Prostate gland (tissue), 2 donors: ENCODE results near the gene IBA57. TPM values are rescaled to one million over a fixed set of nuclear protein-coding genes. Genes with fewer than 3 reads are reported as not detected.
A peak's percentile ranks its signal among the peaks of the same experiment; 100 is the strongest.

Experiments
- DNase-seq: peaks from one replicate; pipeline ENCODE4 v3.0.0-alpha.2; 2019; ENCODE audit warnings: low spot score
- H3K27ac ChIP-seq, 2 donors: fragments of 200-600 bp; sonication (generic); 2 replicates each; pipeline ENCODE4 v1.5.1; 2017 to 2019
- H3K27me3 ChIP-seq: fragments of 200-600 bp; sonication (generic); replicated peaks from 2 replicates; pipeline ENCODE4 v1.5.1; 2019; ENCODE audit not compliant: insufficient read depth
- H3K36me3 ChIP-seq, 2 donors: fragments of 200-600 bp; sonication (generic); 1 replicate in 1 of 2; 2 replicates in 1 of 2; pipeline versions ENCODE4 v1.5.1 to v1.8.1; 2017 to 2019
- H3K4me1 ChIP-seq: fragments of 200-600 bp; sonication (generic); replicated peaks from 2 replicates; pipeline ENCODE4 v1.5.1; 2019
- H3K4me3 ChIP-seq, 2 donors: fragments of 200-600 bp; sonication (generic); 2 replicates each; pipeline ENCODE4 v1.5.1; 2017 to 2019
- H3K9me3 ChIP-seq: fragments of 200-600 bp; sonication (generic); 2 replicates; pipeline ENCODE4 v1.5.1; 2017
- POLR2A ChIP-seq: fragments of 450-650 bp; IDR thresholded peaks from one replicate; pipeline ENCODE4 v1.6.1; 2016; ENCODE audit warnings: antibody characterized with exemption, mild to moderate bottlenecking
- POLR2AphosphoS5 ChIP-seq: sonication (generic); formaldehyde crosslinking; IDR thresholded peaks from one replicate; pipeline ENCODE4 v1.6.1; 2017; ENCODE audit warnings: antibody characterized with exemption
- WGBS: methylation state at CpG from one replicate; pipeline ENCODE4 v1.1.5; 2018; 5-methylcytosine and 5-hydroxymethylcytosine counted together
- intact Hi-C: fragments of 100-400 bp; cut with DNase I; formaldehyde crosslinking; loops from one replicate; pipeline ENCODE4 v1.14.2; 2022
- total RNA-seq, 2 donors: library from RNA; depleted of rRNA; stranded (reverse); fragments of >200 nt; gene quantifications; one replicate each; pipeline ENCODE4 v1.1.0, GENCODE V29; 2016
- TF ChIP-seq, protein P1 (sequence below), 4 experiments: fragments of 200-600 bp in 2 of 4; fragments of 450-650 bp in 2 of 4; sonication (generic) in 2 of 4; IDR thresholded peaks; 1 replicate in 3 of 4; 2 replicates in 1 of 4; pipeline ENCODE4 v1.5.1; 2016 to 2019; ENCODE audit warnings: antibody characterized with exemption in 4 of 4, mild to moderate bottlenecking in 2 of 4, moderate library complexity in 2 of 4

The IBA57 gene
- total RNA-seq, 2 donors from 2014 or later: 5.6 to 17.4 TPM

DNA sequence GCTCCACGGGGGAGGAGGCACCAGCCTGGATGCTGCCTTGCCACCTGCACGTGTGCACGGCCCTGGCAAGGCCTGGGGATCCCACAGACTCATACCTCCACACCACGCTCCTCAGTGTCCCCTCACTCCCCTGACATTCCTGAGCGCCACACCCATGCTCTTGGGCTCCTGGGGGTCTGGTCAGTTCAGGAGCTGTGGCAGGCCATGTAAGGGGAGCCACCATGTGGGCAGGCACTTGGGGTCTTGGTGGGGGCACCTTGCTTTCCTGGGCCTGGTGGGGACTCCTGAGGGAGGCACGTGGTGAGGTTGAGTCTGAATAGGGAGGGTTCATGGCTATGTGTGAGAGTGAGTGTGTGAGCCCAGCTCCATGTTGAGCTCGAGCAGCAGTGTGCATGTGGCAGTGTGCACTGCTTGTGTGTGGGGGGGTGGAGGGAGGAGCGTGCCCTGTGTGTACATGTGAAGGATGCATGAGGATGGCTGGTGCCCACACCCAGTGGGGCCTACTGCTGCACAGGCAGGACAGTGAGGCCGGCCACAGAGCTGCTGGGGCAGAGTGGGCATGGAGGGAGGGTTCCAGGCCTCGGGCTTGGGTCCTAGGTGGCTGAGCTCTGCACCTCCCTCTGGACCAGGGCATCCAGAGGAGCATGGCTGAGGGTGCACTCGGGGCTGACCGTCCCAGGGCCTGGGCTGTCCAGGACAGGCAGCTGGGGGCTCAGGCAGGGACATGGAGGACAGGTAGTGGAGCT is 14.3 kb upstream of the IBA57 start:
- Histone ChIP-seq H3K4me3 (no peak overlapping the region), H3K27ac (peak overlapping the region; percentile 78 to 79), H3K36me3 (no peaks in the 10 kb centered on the region), H3K4me1 (no peaks in the 10 kb centered on the region), H3K9me3 (no peaks in the 10 kb centered on the region), H3K27me3 (no peaks in the 10 kb centered on the region)
- TF ChIP-seq POLR2A (no peak), POLR2AphosphoS5 (no peak)
- TF ChIP-seq, protein P1, sequence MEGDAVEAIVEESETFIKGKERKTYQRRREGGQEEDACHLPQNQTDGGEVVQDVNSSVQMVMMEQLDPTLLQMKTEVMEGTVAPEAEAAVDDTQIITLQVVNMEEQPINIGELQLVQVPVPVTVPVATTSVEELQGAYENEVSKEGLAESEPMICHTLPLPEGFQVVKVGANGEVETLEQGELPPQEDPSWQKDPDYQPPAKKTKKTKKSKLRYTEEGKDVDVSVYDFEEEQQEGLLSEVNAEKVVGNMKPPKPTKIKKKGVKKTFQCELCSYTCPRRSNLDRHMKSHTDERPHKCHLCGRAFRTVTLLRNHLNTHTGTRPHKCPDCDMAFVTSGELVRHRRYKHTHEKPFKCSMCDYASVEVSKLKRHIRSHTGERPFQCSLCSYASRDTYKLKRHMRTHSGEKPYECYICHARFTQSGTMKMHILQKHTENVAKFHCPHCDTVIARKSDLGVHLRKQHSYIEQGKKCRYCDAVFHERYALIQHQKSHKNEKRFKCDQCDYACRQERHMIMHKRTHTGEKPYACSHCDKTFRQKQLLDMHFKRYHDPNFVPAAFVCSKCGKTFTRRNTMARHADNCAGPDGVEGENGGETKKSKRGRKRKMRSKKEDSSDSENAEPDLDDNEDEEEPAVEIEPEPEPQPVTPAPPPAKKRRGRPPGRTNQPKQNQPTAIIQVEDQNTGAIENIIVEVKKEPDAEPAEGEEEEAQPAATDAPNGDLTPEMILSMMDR (IDR thresholded peaks at IDR 0.05): no peak
- intact Hi-C loops: no loop called here
- 65% methylated on average over 10 of the region's 12 CpGs for WGBS
- DNase-seq: no peak

DNA sequence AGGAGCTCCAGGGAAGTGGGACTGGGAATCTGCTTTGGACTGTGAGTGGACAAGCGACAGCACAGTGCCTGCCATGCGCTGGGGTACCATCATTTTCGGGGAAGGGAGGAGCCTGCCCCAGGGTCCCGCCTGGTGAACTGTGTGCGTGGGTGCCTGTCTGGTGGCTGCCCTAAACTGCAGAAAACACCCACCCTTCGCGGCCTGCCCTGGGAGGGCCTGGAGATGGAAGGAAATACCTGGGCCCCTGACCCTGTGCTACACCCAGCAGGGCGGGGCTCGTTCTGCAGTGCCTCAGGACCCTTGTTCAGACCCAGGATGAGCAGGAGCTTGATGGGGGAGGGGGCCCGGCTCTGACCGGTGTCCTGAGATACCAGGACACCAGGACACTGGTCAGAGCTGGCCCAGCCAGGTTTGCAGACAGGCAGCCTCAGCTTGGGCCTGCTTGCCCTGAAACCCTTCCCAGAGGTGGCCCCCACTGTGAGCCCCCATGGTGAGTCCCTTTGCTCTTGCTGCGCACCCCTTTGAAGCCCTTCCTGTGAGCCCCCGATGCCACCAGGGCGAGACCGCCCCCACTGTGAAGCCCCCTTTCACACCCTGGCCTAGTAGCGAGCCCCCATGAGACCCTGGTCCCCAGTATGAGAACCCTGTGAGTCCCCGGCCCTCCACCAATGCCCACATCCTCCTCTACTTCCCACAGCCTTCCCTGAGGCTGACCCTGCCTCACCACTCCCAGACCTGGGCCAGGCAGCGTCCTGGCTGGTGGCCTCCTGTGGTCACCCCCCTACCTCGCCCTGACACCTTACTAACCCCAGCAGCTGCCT is 13.3 kb upstream of the IBA57 start:
- H3K27me3 ChIP-seq: no peaks in the 10 kb centered on the region
- H3K36me3 ChIP-seq: no peaks in the 10 kb centered on the region
- no peak overlapping the region for H3K4me3 ChIP-seq
- no peak for DNase-seq
- TF ChIP-seq POLR2AphosphoS5 (no peak), POLR2A (no peak)
- TF ChIP-seq, protein P1 (IDR thresholded peaks at IDR 0.05): no peak
- 95% methylated on average over 11 of the region's 19 CpGs for WGBS
- no peaks in the 10 kb centered on the region for H3K9me3 ChIP-seq
- H3K4me1 ChIP-seq: no peaks in the 10 kb centered on the region
- H3K27ac ChIP-seq: no peak overlapping the region
- intact Hi-C loops: no loop called here

- TF ChIP-seq POLR2A (no peak), POLR2AphosphoS5 (no peak)
- TF ChIP-seq, protein P1 (IDR thresholded peaks at IDR 0.05): no peak
- Histone ChIP-seq H3K36me3 (no peaks in the 10 kb centered on the region), H3K27ac (no peak overlapping the region), H3K9me3 (no peaks in the 10 kb centered on the region), H3K27me3 (no peaks in the 10 kb centered on the region), H3K4me3 (no peak overlapping the region), H3K4me1 (no peaks in the 10 kb centered on the region)
- WGBS: 78% methylated on average over 3 of the region's 3 CpGs
- intact Hi-C loops: no loop called here
- DNase-seq: no peak
Measured at GRCh38 chr1:228152918-228153258, 12.7 kb upstream of the IBA57 start.

- Histone ChIP-seq H3K36me3 (no peaks in the 10 kb centered on the region), H3K4me3 (no peak overlapping the region), H3K4me1 (no peaks in the 10 kb centered on the region), H3K9me3 (no peaks in the 10 kb centered on the region), H3K27me3 (no peaks in the 10 kb centered on the region), H3K27ac (no peak overlapping the region)
- no peak for DNase-seq
- intact Hi-C loops: no loop called here
- TF ChIP-seq, protein P1 (IDR thresholded peaks at IDR 0.05): no peak
- TF ChIP-seq POLR2A (no peak), POLR2AphosphoS5 (no peak)
- WGBS: 96% methylated on average over 11 of the region's 11 CpGs
Measured at GRCh38 chr1:228154021-228154669, 11.5 kb upstream of the IBA57 start.
